Transverse colon (tissue), 4 donors: ENCODE measurements around the gene CD8B2. TPM values are rescaled to one million over a fixed set of nuclear protein-coding genes. Genes with fewer than 3 reads are reported as not detected.
A peak's percentile ranks its signal among the peaks of the same experiment; 100 is the strongest.

ENCODE experiments used
- DNase-seq: peaks from one replicate; pipeline ENCODE4 v3.0.0-alpha.2; 2019
- H3K27ac ChIP-seq, 4 donors: fragments of 200-600 bp; sonication (generic); 2 replicates each; pipeline ENCODE4 v1.5.1; 2016 to 2018; ENCODE audit warnings: inconsistent platforms in 4 of 4
- H3K27me3 ChIP-seq: fragments of 200-600 bp; sonication (generic); 2 replicates; pipeline ENCODE4 v1.5.1; 2017; ENCODE audit warnings: inconsistent platforms
- H3K36me3 ChIP-seq, 4 donors: fragments of 200-600 bp; sonication (generic); 2 replicates each; pipeline ENCODE4 v1.5.1; 2017 to 2019; ENCODE audit warnings: inconsistent platforms in 4 of 4
- H3K4me1 ChIP-seq, 4 donors: fragments of 200-600 bp; sonication (generic); 2 replicates each; pipeline ENCODE4 v1.5.1; 2017 to 2020; ENCODE audit warnings: inconsistent platforms in 4 of 4
- H3K4me3 ChIP-seq, 4 donors: fragments of 200-600 bp; sonication (generic); 1 replicate in 1 of 4; 2 replicates in 3 of 4; pipeline versions ENCODE4 v1.5.1 to v1.6.1; 2017 to 2019; ENCODE audit warnings: inconsistent platforms in 4 of 4
- H3K9me3 ChIP-seq, 2 donors: fragments of 200-600 bp; sonication (generic); 2 replicates each; pipeline ENCODE4 v1.5.1; 2017 to 2019; ENCODE audit warnings: inconsistent platforms in 2 of 2
- EP300 ChIP-seq: sonication (generic); formaldehyde crosslinking; IDR thresholded peaks from one replicate; pipeline ENCODE4 v1.6.1; 2017; ENCODE audit warnings: antibody characterized with exemption, low read depth
- POLR2A ChIP-seq: fragments of 450-650 bp; IDR thresholded peaks from one replicate; pipeline ENCODE4 v1.6.1; 2016; ENCODE audit warnings: antibody characterized with exemption, mild to moderate bottlenecking, moderate library complexity
- POLR2AphosphoS5 ChIP-seq, 3 donors: sonication (generic); formaldehyde crosslinking; IDR thresholded peaks; one replicate each; pipeline ENCODE4 v1.6.1; 2016; ENCODE audit warnings: antibody characterized with exemption in 3 of 3
- WGBS, 2 donors: methylation state at CpG; one replicate each; pipeline ENCODE4 v1.1.5; 2018; ENCODE audit warnings: low coverage in 1 of 2; 5-methylcytosine and 5-hydroxymethylcytosine counted together
- in situ Hi-C, 4 donors: fragments of 200-750 bp; cut with MboI; loops; one replicate each; pipeline versions ENCODE4 v1.15.0 to v1.15.1; 2017; ENCODE audit warnings: low sequenced_read_pairs in 3 of 4, low pct_ligation_motif_present in 1 of 4, low pct_unique_long_range_greater_than_20kb in 1 of 4
- intact Hi-C: fragments of 100-400 bp; cut with DNase I; formaldehyde crosslinking; loops from one replicate; pipeline ENCODE4 v1.15.1; 2023; ENCODE audit warnings: low total_unique reads
- total RNA-seq, 4 donors: library from RNA; depleted of rRNA; stranded (reverse); fragments of >200 nt; gene quantifications; one replicate each; pipeline ENCODE4 v1.1.0, GENCODE V29; 2016
- TF ChIP-seq, protein P1 (sequence below), 5 experiments: fragments of 200-600 bp in 3 of 5; fragments of 450-650 bp in 2 of 5; sonication (generic) in 3 of 5; IDR thresholded peaks; 1 replicate in 2 of 5; 2 replicates in 3 of 5; pipeline ENCODE4 v1.5.1; 2016 to 2017; ENCODE audit warnings: antibody characterized with exemption in 5 of 5, inconsistent platforms in 3 of 5, mild to moderate bottlenecking in 2 of 5, moderate library complexity in 1 of 5

Gene CD8B2
- total RNA-seq, 4 donors from 2014 or later, result not detected

DNA sequence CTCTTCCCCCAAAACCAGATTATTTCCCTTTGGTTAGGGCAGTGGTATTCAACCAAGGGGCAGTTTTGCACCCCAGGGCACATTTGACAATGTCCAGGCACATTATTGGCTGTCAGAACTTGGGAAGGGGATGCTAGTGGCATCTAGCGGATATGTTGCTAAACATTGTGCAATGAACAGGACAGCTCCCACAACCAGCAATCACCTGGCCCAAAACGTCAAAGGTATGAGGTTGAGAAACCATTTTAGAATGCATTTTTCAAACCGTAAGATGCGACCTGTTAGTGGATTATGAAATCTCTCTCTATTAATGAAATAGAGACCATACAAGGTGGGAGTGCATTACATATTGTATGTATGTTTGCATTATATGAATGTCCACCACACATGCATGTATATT is 54.2 kb downstream of the CD8B2 start:
- Histone ChIP-seq H3K4me1 (peaks cover under 1 to 10% (median 5%) of the 10 kb centered on the region in 4 donors), H3K9me3 (no peaks in the 10 kb centered on the region), H3K27ac (no peak overlapping the region), H3K27me3 (peaks cover 8% of the 10 kb centered on the region), H3K36me3 (no peaks in the 10 kb centered on the region), H3K4me3 (no peak overlapping the region)
- in situ Hi-C loops, result loop anchor here in 3 of 4 donors (10.0 to 25.0 kb wide), 2 partner anchors 429 to 437 kb away; no protein-coding TSS in a partner anchor
- WGBS, 2 donors, result 83% methylated on average over 4 of the region's 4 CpGs; no CpG with 5 or more reads in 1 of the 2 donors
- TF ChIP-seq POLR2A, result no peak
- no peak for TF ChIP-seq POLR2AphosphoS5 (IDR thresholded peaks at IDR 0.05)
- TF ChIP-seq, protein P1, sequence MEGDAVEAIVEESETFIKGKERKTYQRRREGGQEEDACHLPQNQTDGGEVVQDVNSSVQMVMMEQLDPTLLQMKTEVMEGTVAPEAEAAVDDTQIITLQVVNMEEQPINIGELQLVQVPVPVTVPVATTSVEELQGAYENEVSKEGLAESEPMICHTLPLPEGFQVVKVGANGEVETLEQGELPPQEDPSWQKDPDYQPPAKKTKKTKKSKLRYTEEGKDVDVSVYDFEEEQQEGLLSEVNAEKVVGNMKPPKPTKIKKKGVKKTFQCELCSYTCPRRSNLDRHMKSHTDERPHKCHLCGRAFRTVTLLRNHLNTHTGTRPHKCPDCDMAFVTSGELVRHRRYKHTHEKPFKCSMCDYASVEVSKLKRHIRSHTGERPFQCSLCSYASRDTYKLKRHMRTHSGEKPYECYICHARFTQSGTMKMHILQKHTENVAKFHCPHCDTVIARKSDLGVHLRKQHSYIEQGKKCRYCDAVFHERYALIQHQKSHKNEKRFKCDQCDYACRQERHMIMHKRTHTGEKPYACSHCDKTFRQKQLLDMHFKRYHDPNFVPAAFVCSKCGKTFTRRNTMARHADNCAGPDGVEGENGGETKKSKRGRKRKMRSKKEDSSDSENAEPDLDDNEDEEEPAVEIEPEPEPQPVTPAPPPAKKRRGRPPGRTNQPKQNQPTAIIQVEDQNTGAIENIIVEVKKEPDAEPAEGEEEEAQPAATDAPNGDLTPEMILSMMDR (IDR thresholded peaks at IDR 0.05), result no peak
- TF ChIP-seq EP300, result no peak
- intact Hi-C loops, result no loop called here
- no peak for DNase-seq

DNA sequence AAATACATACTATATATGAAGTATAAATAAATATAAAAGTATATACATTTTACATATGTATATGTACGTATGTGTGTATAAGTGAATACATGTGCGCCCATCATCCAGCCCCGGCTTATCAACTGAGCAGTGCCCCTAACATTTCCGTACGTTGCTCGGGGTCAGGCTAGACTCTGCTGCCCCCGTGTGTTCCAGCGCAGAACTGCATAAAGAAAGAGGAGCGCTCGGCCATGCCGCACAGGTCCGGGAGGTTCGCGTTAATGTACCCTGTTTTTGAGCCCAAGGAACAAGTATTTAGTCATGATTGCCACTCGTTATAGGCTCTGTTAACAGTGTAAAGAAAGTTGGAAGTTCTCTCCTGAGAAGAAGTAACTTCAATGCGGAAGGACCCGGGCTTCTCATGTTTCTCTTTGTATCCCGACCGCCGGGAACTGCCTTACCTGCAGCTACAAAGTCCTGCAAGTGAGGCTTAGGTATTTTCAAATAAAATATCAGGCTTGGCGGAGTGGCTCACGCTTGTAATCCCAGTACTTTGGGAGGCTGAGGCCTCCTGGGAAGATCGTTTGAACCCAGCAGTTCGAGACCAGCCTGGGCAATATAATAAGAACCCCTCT is 55.7 kb downstream of the CD8B2 start:
- in situ Hi-C loops (loop anchor here in 3 of 4 donors (10.0 to 25.0 kb wide), 2 partner anchors 431 to 438 kb away; no protein-coding TSS in a partner anchor), intact Hi-C loops (no loop called here)
- no peaks in the 10 kb centered on the region for H3K36me3 ChIP-seq
- peak; percentile 77 for DNase-seq
- H3K27ac ChIP-seq, result peak overlapping the region in 2 of 4 donors; percentile 39 to 54
- H3K27me3 ChIP-seq, result peaks cover 8% of the 10 kb centered on the region
- no peaks in the 10 kb centered on the region for H3K9me3 ChIP-seq
- peaks cover 7 to 19% (median 14%) of the 10 kb centered on the region in 4 donors for H3K4me1 ChIP-seq
- TF ChIP-seq EP300 (no peak), POLR2A (no peak), POLR2AphosphoS5 (IDR thresholded peaks at IDR 0.05) (no peak)
- TF ChIP-seq, protein P1 (IDR thresholded peaks at IDR 0.05), result peak; percentile 82 to 95 (median 91)
- 8 to 14% methylated on average over 12 to 24 of the region's 24 CpGs for WGBS, 2 donors
- peak overlapping the region in 3 of 4 donors; percentile 20 to 45 (median 23) for H3K4me3 ChIP-seq

DNA sequence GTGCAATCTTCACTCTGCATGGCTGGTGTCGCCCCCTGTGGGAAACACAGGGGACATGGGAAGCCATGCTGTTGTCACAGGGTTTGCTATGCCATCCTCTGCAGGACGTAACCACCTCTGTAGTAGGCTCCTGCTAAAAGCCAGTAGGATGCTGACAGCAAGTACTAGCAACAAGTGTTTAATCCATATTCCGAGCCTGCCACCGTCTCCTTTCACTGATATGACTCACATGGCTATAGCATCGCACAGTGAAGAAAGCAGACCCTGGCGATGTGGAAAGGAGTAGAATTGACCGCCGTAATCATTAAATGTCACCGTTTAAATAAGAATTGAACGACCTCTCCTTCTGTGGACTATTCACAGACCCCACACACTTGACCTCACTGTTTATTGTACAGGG is 57.8 kb downstream of the CD8B2 start:
- TF ChIP-seq, protein P1 (IDR thresholded peaks at IDR 0.05), result no peak
- no peak for TF ChIP-seq EP300
- TF ChIP-seq POLR2AphosphoS5 (IDR thresholded peaks at IDR 0.05), result no peak
- no peak for TF ChIP-seq POLR2A
- H3K9me3 ChIP-seq, result no peaks in the 10 kb centered on the region
- DNase-seq, result no peak
- H3K36me3 ChIP-seq, result no peaks in the 10 kb centered on the region
- no peak overlapping the region for H3K27ac ChIP-seq
- H3K4me3 ChIP-seq, result no peak overlapping the region
- H3K27me3 ChIP-seq, result peaks cover 8% of the 10 kb centered on the region
- in situ Hi-C loops, result loop anchor here in 3 of 4 donors (10.0 to 25.0 kb wide), 2 partner anchors 433 to 440 kb away; no protein-coding TSS in a partner anchor
- WGBS, 2 donors, result 91 to 93% methylated on average over 3 to 10 of the region's 10 CpGs
- H3K4me1 ChIP-seq, result peaks cover 7 to 19% (median 14%) of the 10 kb centered on the region in 4 donors
- intact Hi-C loops, result no loop called here

DNA sequence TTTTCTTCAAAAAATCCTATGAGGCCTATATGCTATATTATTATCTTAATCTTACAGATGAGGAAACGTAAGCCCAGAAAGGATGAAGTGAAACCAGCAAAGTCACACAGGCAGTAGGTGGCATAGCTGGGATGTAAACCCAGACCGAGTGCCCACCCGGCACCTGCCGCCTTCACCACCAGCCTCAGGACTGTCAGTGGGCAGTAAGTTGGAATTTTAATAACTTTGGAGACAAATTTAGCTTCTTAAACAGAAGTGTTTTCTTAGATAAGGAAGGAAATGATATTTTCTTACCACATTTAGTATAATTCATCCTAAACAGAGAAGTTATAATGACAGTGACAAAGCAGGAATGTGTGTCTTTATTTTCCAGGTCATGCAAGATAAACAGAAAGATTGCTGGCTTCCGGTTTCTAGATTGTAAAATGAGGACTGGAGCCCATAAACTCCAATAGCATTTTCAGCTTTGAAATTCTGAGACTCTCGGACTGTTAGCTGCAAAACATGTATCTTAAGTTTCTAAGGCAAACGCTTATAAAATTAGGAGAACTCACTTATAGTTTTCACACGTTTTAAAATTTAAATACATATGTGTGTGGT is 59.3 kb downstream of the CD8B2 start:
- Histone ChIP-seq H3K27me3 (peaks cover 8% of the 10 kb centered on the region), H3K9me3 (no peaks in the 10 kb centered on the region), H3K36me3 (no peaks in the 10 kb centered on the region), H3K27ac (no peak overlapping the region), H3K4me3 (no peak overlapping the region), H3K4me1 (peaks cover 7 to 19% (median 14%) of the 10 kb centered on the region in 4 donors)
- in situ Hi-C loops (loop anchor here in 3 of 4 donors (10.0 to 25.0 kb wide), 2 partner anchors 434 to 442 kb away; no protein-coding TSS in a partner anchor), intact Hi-C loops (no loop called here)
- no peak for TF ChIP-seq POLR2AphosphoS5 (IDR thresholded peaks at IDR 0.05)
- TF ChIP-seq EP300, result no peak
- TF ChIP-seq, protein P1 (IDR thresholded peaks at IDR 0.05), result no peak
- TF ChIP-seq POLR2A, result no peak
- 33 to 37% methylated on average over 8 of the region's 8 CpGs for WGBS, 2 donors
- DNase-seq, result no peak
